HepG2 (cell line): ENCODE results near the gene TMED9. TPM values are rescaled to one million over a fixed set of nuclear protein-coding genes. Genes with fewer than 3 reads are reported as not detected.

Source experiments
- BHLHE40 ChIP-seq: IDR thresholded peaks from 2 replicates; pipeline ENCODE4 v1.6.1; 2011; ENCODE audit warnings: low read length, improper control_type of control experiment
- DZIP1 ChIP-seq: sonication (generic); formaldehyde crosslinking; IDR thresholded peaks from 2 replicates; pipeline ENCODE4 v1.5.0; 2020; ENCODE audit warnings: mild to moderate bottlenecking, missing genetic modification reagents
- ELF1 ChIP-seq: sonication (generic); formaldehyde crosslinking; IDR thresholded peaks from 2 replicates; pipeline ENCODE4 v1.4.0; 2020; ENCODE audit warnings: missing genetic modification reagents
- ETV5 ChIP-seq: IDR thresholded peaks from 2 replicates; pipeline ENCODE4 v1.6.1; 2018; ENCODE audit warnings: missing biosample characterization, missing genetic modification reagents, inconsistent platforms, borderline replicate concordance
- FOSL2 ChIP-seq: sonication (generic); formaldehyde crosslinking; IDR thresholded peaks from 2 replicates; pipeline ENCODE4 v1.4.0; 2020; ENCODE audit warnings: missing genetic modification reagents
- KDM5A ChIP-seq: fragments of 200-600 bp; sonication (generic); IDR thresholded peaks from 2 replicates; pipeline ENCODE4 v1.7.0; 2018; ENCODE audit warnings: antibody characterized with exemption, mild to moderate bottlenecking, low read length, borderline replicate concordance
- MTF2 ChIP-seq: sonication (generic); formaldehyde crosslinking; IDR thresholded peaks from 2 replicates; pipeline ENCODE4 v1.5.0; 2020; ENCODE audit warnings: missing genetic modification reagents, borderline replicate concordance
- NFE2L2 ChIP-seq: fragments of 150-350 bp; IDR thresholded peaks from 2 replicates; pipeline ENCODE4 v1.6.1; 2014; ENCODE audit warnings: low read length
- NR0B2 ChIP-seq: sonication (generic); formaldehyde crosslinking; IDR thresholded peaks from 2 replicates; pipeline ENCODE4 v1.4.0; 2020; ENCODE audit warnings: mild to moderate bottlenecking, missing genetic modification reagents
- PCBP2 ChIP-seq: fragments of 200-400 bp; formaldehyde crosslinking; optimal IDR thresholded peaks from 2 replicates; pipeline ENCODE3; 2018; ENCODE audit warnings: low read length, low read depth; ENCODE audit not compliant: poor library complexity, severe bottlenecking
- SCMH1 ChIP-seq: sonication (generic); formaldehyde crosslinking; IDR thresholded peaks from 2 replicates; pipeline ENCODE4 v1.9.0; 2021; ENCODE audit warnings: missing genetic modification reagents, mild to moderate bottlenecking, borderline replicate concordance
- SMAD9 ChIP-seq: sonication (generic); formaldehyde crosslinking; IDR thresholded peaks from 2 replicates; pipeline ENCODE4 v1.5.1; 2020; ENCODE audit warnings: mild to moderate bottlenecking, missing genetic modification reagents
- STAG1 ChIP-seq: sonication (generic); formaldehyde crosslinking; IDR thresholded peaks from 2 replicates; pipeline ENCODE4 v1.4.0; 2020; ENCODE audit warnings: missing genetic modification reagents
- ZBTB1 ChIP-seq: sonication (generic); formaldehyde crosslinking; IDR thresholded peaks from 2 replicates; pipeline ENCODE4 v1.4.0; 2020; ENCODE audit warnings: missing genetic modification reagents, borderline replicate concordance
- ZNF282 ChIP-seq: fragments of 450-650 bp; IDR thresholded peaks from 2 replicates; pipeline ENCODE4 v1.6.1; 2018; ENCODE audit not compliant: partially characterized antibody
- ZNF333 ChIP-seq: sonication (generic); formaldehyde crosslinking; IDR thresholded peaks from 2 replicates; pipeline ENCODE4 v1.4.0; 2020; ENCODE audit warnings: mild to moderate bottlenecking, missing genetic modification reagents, borderline replicate concordance
- ZNF33A ChIP-seq: sonication (generic); formaldehyde crosslinking; IDR thresholded peaks from 2 replicates; pipeline ENCODE4 v1.5.1; 2020; ENCODE audit warnings: missing genetic modification reagents, mild to moderate bottlenecking, moderate library complexity, borderline replicate concordance
- ZNF496 ChIP-seq: sonication (generic); formaldehyde crosslinking; IDR thresholded peaks from 2 replicates; pipeline ENCODE4 v1.8.1; 2023; ENCODE audit warnings: mild to moderate bottlenecking, moderate library complexity, missing genetic modification reagents; ENCODE audit not compliant: insufficient replicate concordance
- ZNF614 ChIP-seq: IDR thresholded peaks from 2 replicates; pipeline ENCODE4 v1.6.1; 2018; ENCODE audit warnings: missing biosample characterization, missing genetic modification reagents, inconsistent platforms, borderline replicate concordance
- polyA plus RNA-seq, 8 experiments: library from polyadenylated mRNA; depleted of rRNA in 3 of 8; stranded (reverse) in 7 of 8; unstranded in 1 of 8; fragments of >200 nt; fragmentation: Illumina TruSeq in 4 of 8; extraction: Trizol in 4 of 8; gene quantifications; 2 replicates each; pipeline versions ENCODE4 v1.2.1 to v1.2.3, GENCODE V29; 2011 to 2016; ENCODE audit warnings: low read depth in 4 of 8, missing spikeins in 1 of 8, mixed read lengths in 1 of 8; ENCODE audit not compliant: insufficient read depth in 1 of 8
- total RNA-seq, 5 experiments: library from RNA; depleted of rRNA; stranded (reverse); fragments of >200 nt; fragmentation: Illumina TruSeq; extraction: Trizol; gene quantifications; 2 replicates each; pipeline ENCODE4 v1.2.3, GENCODE V29; 2016; ENCODE audit warnings: low read depth in 1 of 5
- TF ChIP-seq, protein P1 (sequence below): sonication (generic); formaldehyde crosslinking; IDR thresholded peaks from 2 replicates; pipeline ENCODE4 v1.4.0; 2020; ENCODE audit warnings: mild to moderate bottlenecking, missing genetic modification reagents
- TF ChIP-seq, protein P2 (sequence below): sonication (generic); formaldehyde crosslinking; conservative IDR thresholded peaks from 2 replicates; pipeline ENCODE4 v1.4.0; 2020; ENCODE audit warnings: mild to moderate bottlenecking, missing genetic modification reagents, moderate library complexity

Gene TMED9
- total and polyA plus RNA-seq, 2 of the 13 experiments (the other 11 are each of a cell fraction or from before 2014, with no cell fraction given) = 161 to 350 TPM

DNA sequence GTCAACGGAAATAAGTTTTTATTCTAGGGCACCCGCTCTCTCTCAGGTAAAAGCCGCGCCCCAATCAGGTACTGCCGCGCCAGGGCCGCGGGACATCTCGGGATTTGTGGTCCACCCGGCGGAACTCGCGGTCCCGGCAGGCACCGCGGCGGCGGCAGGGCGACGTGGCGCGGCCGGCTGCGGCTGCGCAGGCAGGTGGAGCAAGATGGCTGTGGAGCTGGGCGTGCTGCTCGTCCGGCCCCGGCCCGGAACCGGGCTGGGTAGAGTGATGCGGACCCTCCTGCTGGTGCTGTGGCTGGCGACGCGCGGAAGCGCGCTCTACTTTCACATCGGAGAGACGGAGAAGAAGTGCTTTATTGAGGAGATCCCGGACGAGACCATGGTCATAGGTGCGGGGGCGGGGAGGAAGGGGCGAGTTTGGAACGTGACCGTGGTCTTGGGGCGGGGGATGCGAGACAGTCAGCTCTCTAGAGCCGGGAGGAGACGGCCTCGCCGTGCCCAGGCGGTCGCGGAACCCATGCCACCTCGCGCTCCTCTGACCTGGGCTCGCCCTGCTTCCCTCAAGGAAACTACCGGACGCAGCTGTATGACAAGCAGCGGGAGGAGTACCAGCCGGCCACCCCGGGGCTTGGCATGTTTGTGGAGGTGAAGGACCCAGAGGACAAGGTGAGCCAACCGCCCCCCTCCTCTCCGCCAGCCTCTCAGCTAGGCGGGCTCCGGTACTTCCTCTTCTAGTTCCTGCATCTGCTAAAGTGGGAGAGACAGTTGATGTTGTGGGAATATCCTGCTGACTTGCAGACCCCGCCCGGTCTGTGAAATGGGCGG is at the start of gene TMED9 (continued):
- TF ChIP-seq NR0B2 (CRISPR knock-in tag) (peak; percentile 52), BHLHE40 (no peak), KDM5A (peak; percentile 74), ETV5 (CRISPR knock-in tag) (peak; percentile 40; the same call in 1 of the 2 replicates), MTF2 (no peak), NFE2L2 (0 out of 2 replicates have a peak, but pooled peaks have one; percentile 1), ELF1 (CRISPR knock-in tag) (peak; percentile 3; the same call in 1 of the 2 replicates), FOSL2 (CRISPR knock-in tag) (no peak), SCMH1 (no peak), DZIP1 (CRISPR knock-in tag) (peak; percentile 58; the same call in 1 of the 2 replicates), ZNF333 (CRISPR knock-in tag) (peak; percentile 39; the same call in 1 of the 2 replicates), ZNF496 (CRISPR knock-in tag) (no peak), ZBTB1 (CRISPR knock-in tag) (0 out of 2 replicates have a peak, but pooled peaks have one; percentile 28), ZNF33A (CRISPR knock-in tag) (no peak), SMAD9 (no peak), ZNF614 (CRISPR knock-in tag) (peak; percentile 41; the same call in 1 of the 2 replicates), PCBP2 (no peak), STAG1 (CRISPR knock-in tag) (no peak), ZNF282 (no peak)
- TF ChIP-seq, protein P1, sequence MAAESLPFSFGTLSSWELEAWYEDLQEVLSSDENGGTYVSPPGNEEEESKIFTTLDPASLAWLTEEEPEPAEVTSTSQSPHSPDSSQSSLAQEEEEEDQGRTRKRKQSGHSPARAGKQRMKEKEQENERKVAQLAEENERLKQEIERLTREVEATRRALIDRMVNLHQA (CRISPR knock-in tag) = no peak
- TF ChIP-seq, protein P2, sequence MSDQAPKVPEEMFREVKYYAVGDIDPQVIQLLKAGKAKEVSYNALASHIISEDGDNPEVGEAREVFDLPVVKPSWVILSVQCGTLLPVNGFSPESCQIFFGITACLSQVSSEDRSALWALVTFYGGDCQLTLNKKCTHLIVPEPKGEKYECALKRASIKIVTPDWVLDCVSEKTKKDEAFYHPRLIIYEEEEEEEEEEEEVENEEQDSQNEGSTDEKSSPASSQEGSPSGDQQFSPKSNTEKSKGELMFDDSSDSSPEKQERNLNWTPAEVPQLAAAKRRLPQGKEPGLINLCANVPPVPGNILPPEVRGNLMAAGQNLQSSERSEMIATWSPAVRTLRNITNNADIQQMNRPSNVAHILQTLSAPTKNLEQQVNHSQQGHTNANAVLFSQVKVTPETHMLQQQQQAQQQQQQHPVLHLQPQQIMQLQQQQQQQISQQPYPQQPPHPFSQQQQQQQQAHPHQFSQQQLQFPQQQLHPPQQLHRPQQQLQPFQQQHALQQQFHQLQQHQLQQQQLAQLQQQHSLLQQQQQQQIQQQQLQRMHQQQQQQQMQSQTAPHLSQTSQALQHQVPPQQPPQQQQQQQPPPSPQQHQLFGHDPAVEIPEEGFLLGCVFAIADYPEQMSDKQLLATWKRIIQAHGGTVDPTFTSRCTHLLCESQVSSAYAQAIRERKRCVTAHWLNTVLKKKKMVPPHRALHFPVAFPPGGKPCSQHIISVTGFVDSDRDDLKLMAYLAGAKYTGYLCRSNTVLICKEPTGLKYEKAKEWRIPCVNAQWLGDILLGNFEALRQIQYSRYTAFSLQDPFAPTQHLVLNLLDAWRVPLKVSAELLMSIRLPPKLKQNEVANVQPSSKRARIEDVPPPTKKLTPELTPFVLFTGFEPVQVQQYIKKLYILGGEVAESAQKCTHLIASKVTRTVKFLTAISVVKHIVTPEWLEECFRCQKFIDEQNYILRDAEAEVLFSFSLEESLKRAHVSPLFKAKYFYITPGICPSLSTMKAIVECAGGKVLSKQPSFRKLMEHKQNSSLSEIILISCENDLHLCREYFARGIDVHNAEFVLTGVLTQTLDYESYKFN (CRISPR knock-in tag) = no peak; the same call in 1 of the 2 replicates
